Tibial nerve (tissue), 4 donors: Measurements from ENCODE around the gene FASTKD1.

ENCODE experiments used
- EP300 ChIP-seq, 2 donors: sonication (generic); formaldehyde crosslinking; IDR thresholded peaks; one replicate each; pipeline ENCODE4 v1.6.1; 2017; ENCODE audit warnings: antibody characterized with exemption in 2 of 2, mild to moderate bottlenecking in 1 of 2
- POLR2A ChIP-seq, 2 donors: fragments of 450-650 bp; IDR thresholded peaks; one replicate each; pipeline ENCODE4 v1.6.1; 2017; ENCODE audit warnings: antibody characterized with exemption in 2 of 2, mild to moderate bottlenecking in 2 of 2, moderate library complexity in 2 of 2
- TF ChIP-seq, protein P1 (sequence below), 5 experiments: fragments of 200-600 bp in 3 of 5; fragments of 450-650 bp in 2 of 5; sonication (generic) in 3 of 5; IDR thresholded peaks; one replicate each; pipeline ENCODE4 v1.5.1; 2016 to 2019; ENCODE audit warnings: antibody characterized with exemption in 5 of 5, mild to moderate bottlenecking in 3 of 5, moderate library complexity in 2 of 5

DNA sequence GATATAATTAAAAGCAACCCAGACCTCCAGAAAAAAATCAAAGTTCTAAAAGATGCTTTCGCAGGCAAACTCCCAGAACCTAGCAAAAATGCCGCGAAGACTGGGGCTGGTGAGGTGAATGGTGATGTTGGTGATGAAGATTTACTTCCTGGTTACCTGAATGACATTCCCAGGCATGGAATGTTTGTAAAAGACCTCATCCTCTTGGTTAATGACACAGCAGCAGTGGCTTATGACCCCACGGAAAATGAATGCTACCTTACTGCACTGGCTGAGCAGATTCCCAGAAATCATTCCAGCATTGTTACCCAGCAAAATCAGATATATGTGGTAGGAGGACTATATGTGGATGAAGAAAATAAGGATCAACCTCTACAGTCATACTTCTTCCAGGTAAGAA, 63.2 kb downstream of the FASTKD1 start:
- TF ChIP-seq, protein P1, sequence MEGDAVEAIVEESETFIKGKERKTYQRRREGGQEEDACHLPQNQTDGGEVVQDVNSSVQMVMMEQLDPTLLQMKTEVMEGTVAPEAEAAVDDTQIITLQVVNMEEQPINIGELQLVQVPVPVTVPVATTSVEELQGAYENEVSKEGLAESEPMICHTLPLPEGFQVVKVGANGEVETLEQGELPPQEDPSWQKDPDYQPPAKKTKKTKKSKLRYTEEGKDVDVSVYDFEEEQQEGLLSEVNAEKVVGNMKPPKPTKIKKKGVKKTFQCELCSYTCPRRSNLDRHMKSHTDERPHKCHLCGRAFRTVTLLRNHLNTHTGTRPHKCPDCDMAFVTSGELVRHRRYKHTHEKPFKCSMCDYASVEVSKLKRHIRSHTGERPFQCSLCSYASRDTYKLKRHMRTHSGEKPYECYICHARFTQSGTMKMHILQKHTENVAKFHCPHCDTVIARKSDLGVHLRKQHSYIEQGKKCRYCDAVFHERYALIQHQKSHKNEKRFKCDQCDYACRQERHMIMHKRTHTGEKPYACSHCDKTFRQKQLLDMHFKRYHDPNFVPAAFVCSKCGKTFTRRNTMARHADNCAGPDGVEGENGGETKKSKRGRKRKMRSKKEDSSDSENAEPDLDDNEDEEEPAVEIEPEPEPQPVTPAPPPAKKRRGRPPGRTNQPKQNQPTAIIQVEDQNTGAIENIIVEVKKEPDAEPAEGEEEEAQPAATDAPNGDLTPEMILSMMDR (IDR thresholded peaks at IDR 0.05), result no peak
- TF ChIP-seq EP300 (IDR thresholded peaks at IDR 0.05), result no peak
- TF ChIP-seq POLR2A (IDR thresholded peaks at IDR 0.05), result no peak
